ENCODE measurements around the gene RNASEH2B. TPM values are rescaled to one million over a fixed set of nuclear protein-coding genes. Genes with fewer than 3 reads are reported as not detected.

The RNASEH2B gene
- polyA plus RNA-seq, 3 donors = 18.0 to 40.3 (median 25.7) TPM

GRCh38 chr13:50898338-50898737 lies 11.3 kb upstream of the RNASEH2B start:
- 32 to 77% (median 40%) methylated on average over 1 of the region's 1 CpG for WGBS, 3 donors

GRCh38 chr13:50901701-50902100 lies 7.9 kb upstream of the RNASEH2B start:
- 89 to 92% (median 91%) methylated on average over 2 of the region's 2 CpGs for WGBS, 3 donors
- no peak overlapping the region for H3K27ac ChIP-seq (ENCODE audit: low read depth, low read length)

More at GRCh38 chr13:50898338-50898737, 11.3 kb upstream of the RNASEH2B start:
- no peak overlapping the region for H3K27ac ChIP-seq (ENCODE audit: low read depth, low read length)

- WGBS, 3 donors = 62 to 88% (median 79%) methylated on average over 4 of the region's 4 CpGs
- H3K27ac ChIP-seq (ENCODE audit: low read depth, low read length) = no peak overlapping the region
Observed at GRCh38 chr13:50905256-50905655, 4.3 kb upstream of the RNASEH2B start.

GRCh38 chr13:50907781-50908180 lies 1.8 kb upstream of the RNASEH2B start:
- 86 to 92% (median 87%) methylated on average over 7 of the region's 7 CpGs for WGBS, 3 donors
- no peak overlapping the region for H3K27ac ChIP-seq (ENCODE audit: low read depth, low read length)

- 68 to 76% (median 74%) methylated on average over 4 of the region's 4 CpGs for WGBS, 3 donors
- no peak overlapping the region for H3K27ac ChIP-seq (ENCODE audit: low read depth, low read length)
Observed at GRCh38 chr13:50908371-50908770, 1.2 kb upstream of the RNASEH2B start.

- H3K27ac ChIP-seq (ENCODE audit: low read depth, low read length) = peak overlapping the region; percentile 7
- WGBS, 3 donors = 1 to 2% (median 1%) methylated on average over 13 of the region's 13 CpGs
Observed at GRCh38 chr13:50910485-50910805, 854 bp downstream of the RNASEH2B start.

GRCh38 chr13:50911081-50911631 lies 1.6 kb downstream of the RNASEH2B start:
- H3K27ac ChIP-seq (ENCODE audit: low read depth, low read length) = no peak overlapping the region
- WGBS, 3 donors = 44 to 62% (median 46%) methylated on average over 3 of the region's 3 CpGs

- 50 to 66% (median 57%) methylated on average over 9 of the region's 9 CpGs for WGBS, 3 donors
- H3K27ac ChIP-seq (ENCODE audit: low read depth, low read length) = no peak overlapping the region
Observed at GRCh38 chr13:50911937-50912795, 2.6 kb downstream of the RNASEH2B start.

GRCh38 chr13:50912851-50913250 lies 3.3 kb downstream of the RNASEH2B start:
- H3K27ac ChIP-seq (ENCODE audit: low read depth, low read length) = no peak overlapping the region
- WGBS, 3 donors = 26 to 59% (median 45%) methylated on average over 2 of the region's 2 CpGs

- 50 to 81% (median 52%) methylated on average over 9 of the region's 9 CpGs for WGBS, 3 donors
- no peak overlapping the region for H3K27ac ChIP-seq (ENCODE audit: low read depth, low read length)
Observed at GRCh38 chr13:50914176-50914700, 4.6 kb downstream of the RNASEH2B start.

GRCh38 chr13:50914848-50915247 lies 5.3 kb downstream of the RNASEH2B start:
- H3K27ac ChIP-seq (ENCODE audit: low read depth, low read length) = no peak overlapping the region
- WGBS, 3 donors = 48 to 63% (median 52%) methylated on average over 1 of the region's 1 CpG

- WGBS, 3 donors = 68 to 86% (median 71%) methylated on average over 5 of the region's 5 CpGs
- no peak overlapping the region for H3K27ac ChIP-seq (ENCODE audit: low read depth, low read length)
Observed at GRCh38 chr13:50915565-50915964, 6.0 kb downstream of the RNASEH2B start.

GRCh38 chr13:50916701-50917184 lies 7.2 kb downstream of the RNASEH2B start:
- no peak overlapping the region for H3K27ac ChIP-seq (ENCODE audit: low read depth, low read length)
- whole genome bisulfite sequencing, 3 donors = 26 to 54% (median 39%) methylated on average over 2 of the region's 2 CpGs

GRCh38 chr13:50917572-50917971 lies 8.0 kb downstream of the RNASEH2B start:
- H3K27ac ChIP-seq (ENCODE audit: low read depth, low read length) = no peak overlapping the region

GRCh38 chr13:50918567-50918966 lies 9.0 kb downstream of the RNASEH2B start:
- 47 to 87% (median 72%) methylated on average over 3 of the region's 3 CpGs for WGBS, 3 donors
- H3K27ac ChIP-seq (ENCODE audit: low read depth, low read length) = no peak overlapping the region

GRCh38 chr13:50919277-50919676 lies 9.7 kb downstream of the RNASEH2B start:
- no peak overlapping the region for H3K27ac ChIP-seq (ENCODE audit: low read depth, low read length)
- 44 to 87% (median 71%) methylated on average over 2 of the region's 2 CpGs for whole genome bisulfite sequencing, 3 donors

- H3K27ac ChIP-seq (ENCODE audit: low read depth, low read length) = no peak overlapping the region
- WGBS, 3 donors = 64 to 100% (median 73%) methylated on average over 1 of the region's 1 CpG
Observed at GRCh38 chr13:50921706-50922105, 12.1 kb downstream of the RNASEH2B start.

- H3K27ac ChIP-seq (ENCODE audit: low read depth, low read length) = no peak overlapping the region
- WGBS, 3 donors = 97 to 100% (median 98%) methylated on average over 1 of the region's 1 CpG
Observed at GRCh38 chr13:50923272-50923671, 13.7 kb downstream of the RNASEH2B start.

- H3K27ac ChIP-seq (ENCODE audit: low read depth, low read length) = no peak overlapping the region
Observed at GRCh38 chr13:50924025-50924424, 14.4 kb downstream of the RNASEH2B start.

GRCh38 chr13:50927701-50928100 lies 18.1 kb downstream of the RNASEH2B start:
- H3K27ac ChIP-seq (ENCODE audit: low read depth, low read length) = no peak overlapping the region
- WGBS, 3 donors = 63 to 71% (median 64%) methylated on average over 2 of the region's 2 CpGs

Data from adipose tissue (tissue), 3 donors.